HG02870 (cell line): Measurements from ENCODE around the gene MDM1.

ENCODE experiments used
- ATAC-seq: cut with Tn5 transposase; IDR thresholded peaks from one replicate; pipeline ENCODE4 v1.9.1; 2021; ENCODE audit warnings: mild to moderate bottlenecking, moderate library complexity; ENCODE audit not compliant: unreplicated experiment

MDM1 gene

GRCh38 chr12:68358532-68359485, 26.6 kb upstream of the MDM1 start:
- ATAC-seq: peak; percentile 81

DNA sequence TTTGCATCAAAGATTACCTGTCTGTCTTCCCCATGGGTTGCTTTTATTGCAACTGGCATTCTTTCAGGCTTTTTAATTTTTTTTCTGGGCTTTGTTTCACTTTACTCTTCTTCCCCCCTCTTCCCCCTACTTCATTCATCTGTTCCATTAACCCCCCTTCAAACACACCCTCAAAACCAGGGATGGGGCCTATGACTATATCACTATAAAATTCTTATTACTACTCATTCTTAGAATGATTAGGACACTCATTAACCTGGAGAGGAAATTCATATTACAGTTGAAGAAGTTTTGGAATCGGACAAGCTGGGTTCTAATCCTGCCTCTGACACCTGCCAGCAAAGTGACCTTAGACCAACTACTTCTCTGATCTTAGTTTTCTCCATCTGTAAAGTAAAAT, 24.8 kb upstream of the MDM1 start:
- no peak for ATAC-seq

GRCh38 chr12:68356060-68356695, 24.0 kb upstream of the MDM1 start:
- no peak for ATAC-seq

GRCh38 chr12:68354977-68355541, 22.9 kb upstream of the MDM1 start:
- no peak for ATAC-seq

- ATAC-seq: no peak
Observed at GRCh38 chr12:68352067-68352466, 19.9 kb upstream of the MDM1 start.

GRCh38 chr12:68350753-68351152, 18.6 kb upstream of the MDM1 start:
- ATAC-seq: no peak

- ATAC-seq: no peak
Observed at GRCh38 chr12:68349921-68350606, 17.9 kb upstream of the MDM1 start.

DNA sequence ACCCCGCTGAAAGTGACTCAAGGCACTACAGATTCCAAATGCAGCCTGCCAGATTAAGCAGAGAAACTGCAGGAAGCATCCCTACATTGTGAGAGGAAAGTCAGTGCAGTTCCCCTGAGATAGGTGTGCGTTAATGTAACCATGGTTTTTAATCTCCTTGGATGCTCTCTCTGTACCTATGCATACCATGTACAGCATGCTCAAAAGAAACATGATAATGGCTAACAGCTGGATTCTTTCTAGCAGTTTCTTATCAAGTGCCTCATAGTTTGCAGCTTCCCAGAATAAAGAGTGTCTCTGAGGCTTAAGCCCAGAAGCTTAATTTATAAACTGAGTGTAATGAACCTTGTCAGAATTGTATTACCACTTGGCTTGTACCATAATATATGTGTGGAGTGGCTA, 17.1 kb upstream of the MDM1 start:
- ATAC-seq: no peak

DNA sequence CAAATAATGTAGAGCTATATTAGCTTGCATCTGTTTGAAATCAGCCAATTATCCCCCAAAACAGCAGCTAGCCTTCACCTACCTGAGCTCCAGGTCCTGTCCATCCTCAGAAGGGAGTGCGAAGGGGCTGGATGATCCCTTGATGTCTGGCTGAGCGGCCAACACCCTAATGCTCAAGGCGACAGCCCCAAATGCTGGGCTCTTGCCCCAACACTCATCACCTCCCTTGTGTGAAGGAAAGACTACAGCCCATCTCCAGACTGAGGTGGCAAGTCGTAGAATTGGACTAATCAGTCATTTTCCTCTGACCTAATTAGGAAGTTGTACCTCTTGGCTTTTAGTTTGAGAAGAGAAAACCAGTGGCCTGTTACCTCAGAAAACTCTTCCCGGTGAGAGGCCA, 16.3 kb upstream of the MDM1 start:
- no peak for ATAC-seq

DNA sequence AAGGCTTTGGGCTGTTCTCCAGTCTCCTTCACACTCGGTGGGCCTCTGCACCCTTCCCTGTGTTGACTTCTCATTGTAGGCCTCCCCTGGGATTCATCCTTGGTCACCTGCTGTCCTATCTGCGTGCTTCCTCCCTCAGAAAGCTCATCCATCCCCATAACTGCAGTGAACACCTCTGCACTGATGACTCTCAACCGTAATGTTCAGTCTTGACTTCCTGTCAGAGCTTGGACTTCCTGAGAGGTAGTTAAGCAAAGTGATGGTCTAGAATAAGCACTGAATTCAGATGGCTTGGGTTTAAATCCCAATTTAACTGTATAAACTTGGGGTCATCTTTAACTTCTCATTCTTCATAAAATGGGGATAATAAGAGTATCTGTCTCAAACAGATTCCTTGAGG, 13.6 kb upstream of the MDM1 start:
- no peak for ATAC-seq

GRCh38 chr12:68344126-68344525, 12.0 kb upstream of the MDM1 start:
- ATAC-seq: no peak

GRCh38 chr12:68342966-68343365, 10.8 kb upstream of the MDM1 start:
- no peak for ATAC-seq

GRCh38 chr12:68341822-68342221, 9.7 kb upstream of the MDM1 start:
- no peak for ATAC-seq

GRCh38 chr12:68340404-68341270, 8.5 kb upstream of the MDM1 start:
- no peak for ATAC-seq

GRCh38 chr12:68336889-68337303, 4.7 kb upstream of the MDM1 start:
- ATAC-seq: no peak

DNA sequence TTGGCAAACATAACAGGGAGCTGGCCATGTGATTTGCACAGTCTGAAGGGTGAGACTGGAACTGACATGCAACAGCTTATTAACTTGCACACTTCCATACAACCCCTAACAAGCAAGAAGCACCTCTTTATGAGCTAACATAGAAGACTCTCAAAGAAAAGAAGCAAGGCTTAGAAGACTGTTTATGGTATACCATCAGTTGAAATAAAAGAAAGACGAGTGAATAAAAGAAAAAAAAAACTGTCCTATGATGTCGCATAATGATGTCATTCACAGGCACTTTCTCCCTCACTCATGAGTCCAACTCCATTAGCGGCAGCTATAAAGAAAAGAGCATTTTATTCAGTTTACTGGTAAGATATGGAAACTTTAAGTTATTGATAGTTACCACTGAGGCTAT, 3.3 kb upstream of the MDM1 start:
- ATAC-seq: no peak

DNA sequence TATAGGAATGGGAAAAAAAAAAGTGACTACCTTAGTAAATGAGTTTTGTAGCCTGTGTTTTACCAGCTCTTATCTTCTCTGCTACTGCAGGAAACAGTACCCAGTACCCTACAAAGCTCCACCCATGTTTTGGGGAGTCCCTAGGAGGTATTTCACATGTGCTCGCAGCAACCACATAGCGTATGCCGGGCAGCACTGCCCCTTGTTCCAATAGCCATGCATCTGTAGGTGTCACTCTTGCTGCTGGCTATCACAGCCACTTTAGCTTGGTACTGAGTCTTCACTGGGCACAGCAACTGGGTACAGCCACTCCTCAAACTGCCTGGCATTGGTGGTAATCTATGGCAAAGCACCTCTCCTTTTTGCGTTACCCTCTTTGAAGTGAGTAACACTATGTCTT, 2.0 kb upstream of the MDM1 start:
- no peak for ATAC-seq

DNA sequence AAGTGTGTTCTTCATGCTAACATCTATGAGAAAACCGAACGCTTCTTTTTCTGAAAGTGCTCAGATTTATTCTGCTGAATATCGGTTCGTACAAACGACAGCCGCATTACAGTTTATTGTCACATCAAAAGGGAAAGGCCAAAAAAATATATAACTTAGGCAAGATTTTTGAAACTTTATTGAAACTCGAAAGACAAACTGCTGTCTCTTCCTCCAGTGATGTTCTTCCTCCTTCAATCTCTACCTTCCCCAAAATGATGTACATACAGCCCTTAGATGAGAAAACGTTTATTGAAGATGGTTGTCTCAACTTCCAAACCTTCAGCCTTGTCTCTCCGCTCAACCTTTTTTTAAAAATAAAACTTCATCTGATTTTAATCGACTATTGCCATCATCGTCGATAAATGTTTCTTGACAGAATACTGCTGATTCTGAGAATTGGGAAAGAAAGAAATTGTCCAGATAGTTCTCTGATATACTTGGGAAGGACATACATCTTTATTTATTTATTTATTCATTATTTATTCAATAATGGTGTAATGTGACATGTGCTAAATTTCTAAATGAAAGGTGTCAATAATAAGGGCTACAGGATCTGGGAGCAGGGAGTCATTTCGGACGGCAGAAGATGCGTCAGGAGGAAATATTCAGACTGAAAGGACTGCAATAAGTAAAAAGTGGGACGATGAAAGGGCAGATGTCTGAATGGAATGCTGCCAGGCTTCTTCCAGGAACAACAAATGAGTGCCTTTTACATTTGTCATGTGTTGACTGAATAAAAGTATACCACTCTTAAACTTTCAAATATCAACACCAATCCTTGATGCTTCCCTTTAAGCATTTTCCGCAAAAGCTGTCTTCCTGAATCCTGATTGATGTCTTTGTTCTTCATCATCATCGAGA, 817 bp upstream of the MDM1 start:
- no peak for ATAC-seq

DNA sequence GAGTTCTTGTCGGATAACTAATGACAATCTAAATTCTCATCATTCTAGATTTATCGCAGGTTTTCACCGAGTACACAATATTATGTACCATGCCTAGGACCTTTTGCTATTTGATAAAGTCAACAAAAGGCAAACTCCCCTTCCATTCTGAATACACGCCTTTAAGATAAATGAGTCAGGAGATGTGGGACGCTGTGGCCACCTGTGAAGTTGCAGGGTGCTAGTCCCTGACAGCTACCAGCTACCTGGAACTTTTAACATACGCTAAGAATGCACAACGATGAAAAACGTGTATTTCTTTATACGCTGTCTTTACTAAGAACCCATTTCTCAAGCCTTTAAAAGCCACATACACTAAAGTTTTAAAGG, 678 bp downstream of the MDM1 start:
- no peak for ATAC-seq

DNA sequence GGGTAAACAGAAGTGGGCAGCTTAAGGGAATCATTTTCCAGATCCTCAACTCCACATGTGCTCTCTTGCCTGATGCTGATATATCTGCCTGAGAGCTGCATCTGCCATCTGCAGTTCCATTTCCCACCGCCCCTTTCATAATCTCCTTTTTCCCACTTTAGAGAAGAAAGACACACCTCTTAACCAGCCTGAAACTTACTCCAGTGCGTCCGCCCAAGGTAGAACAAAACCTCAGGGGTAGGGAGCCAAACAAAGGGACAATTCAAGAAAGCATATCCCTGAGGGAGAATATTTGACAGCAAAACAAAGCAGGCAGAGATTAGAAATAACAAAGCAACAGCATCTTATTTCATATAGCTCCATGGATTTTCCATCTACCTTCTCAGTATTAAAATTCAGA, 4.3 kb downstream of the MDM1 start:
- no peak for ATAC-seq
